GM19240 (cell line): Measurements from ENCODE around the gene ATG13.
"Not testable (repeated sequence)": the region's sequence is repeated elsewhere in the genome, so short reads cannot be mapped to it uniquely, and the experiment has no call there.

Source experiments
- DNase-seq: peaks from one replicate; pipeline ENCODE4 v3.0.0; 2011; ENCODE audit warnings: low spot score; ENCODE audit not compliant: insufficient read length

Gene ATG13

GRCh38 chr11:46694607-46695006, 77.3 kb downstream of the ATG13 start:
- no peak for DNase-seq

- no peak for DNase-seq
These were observed 78.2 kb downstream of the ATG13 start for GRCh38 chr11:46695345-46696211.

GRCh38 chr11:46696212-46696558, 78.8 kb downstream of the ATG13 start:
- DNase-seq = no peak

GRCh38 chr11:46697303-46697702, 80.0 kb downstream of the ATG13 start:
- no peak for DNase-seq

GRCh38 chr11:46697723-46698122, 80.4 kb downstream of the ATG13 start:
- DNase-seq = no peak

GRCh38 chr11:46698597-46698996, 81.2 kb downstream of the ATG13 start:
- DNase-seq = no peak

GRCh38 chr11:46700241-46701077, 83.1 kb downstream of the ATG13 start, which contains the start of the genes ARHGAP1 and ZNF408:
Gene ARHGAP1, minus strand, starts transcription at chr11:46700619. Its CDS starts 4,512 bp downstream, at chr11:46696107.
Gene ZNF408, plus strand, starts transcription at chr11:46701031. Its CDS starts 17 bp downstream, at chr11:46701048.
- DNase-seq = peak; percentile 96

GRCh38 chr11:46701078-46701654, 83.8 kb downstream of the ATG13 start:
- DNase-seq = no peak

GRCh38 chr11:46705070-46705688, 87.8 kb downstream of the ATG13 start:
- no peak for DNase-seq

- no peak for DNase-seq
These were observed 89.5 kb downstream of the ATG13 start for GRCh38 chr11:46706886-46707285.

GRCh38 chr11:46709351-46709750, 92.0 kb downstream of the ATG13 start:
- DNase-seq = not testable (repeated sequence)

GRCh38 chr11:46710821-46711269, 93.5 kb downstream of the ATG13 start:
- no peak for DNase-seq

GRCh38 chr11:46711303-46711702, 94.0 kb downstream of the ATG13 start:
- no peak for DNase-seq

- no peak for DNase-seq
These were observed 95.7 kb downstream of the ATG13 start for GRCh38 chr11:46712874-46713576.

GRCh38 chr11:46717825-46718154, 100.4 kb downstream of the ATG13 start:
- not testable (repeated sequence) for DNase-seq

- DNase-seq = no peak
These were observed 101.0 kb downstream of the ATG13 start for GRCh38 chr11:46718155-46719019.

- DNase-seq = no peak
These were observed 101.7 kb downstream of the ATG13 start, which contains the start of gene F2 for GRCh38 chr11:46719048-46719542. Gene F2, plus strand, starts transcription at chr11:46719213. Its CDS starts 23 bp downstream, at chr11:46719236.

GRCh38 chr11:46719543-46720218, 102.3 kb downstream of the ATG13 start:
- no peak for DNase-seq

GRCh38 chr11:46721286-46721685, 103.9 kb downstream of the ATG13 start:
- no peak for DNase-seq
